T-helper 9 cell (primary cell): ENCODE data around the gene TRABD2A.
A peak's percentile ranks its signal among the peaks of the same experiment; 100 is the strongest.
"Not testable (repeated sequence)": the region's sequence is repeated elsewhere in the genome, so short reads cannot be mapped to it uniquely, and the experiment has no call there.

ENCODE experiments used
- DNase-seq: peaks from one replicate; pipeline ENCODE4 v3.0.0-alpha.2; 2020

The TRABD2A gene

DNA sequence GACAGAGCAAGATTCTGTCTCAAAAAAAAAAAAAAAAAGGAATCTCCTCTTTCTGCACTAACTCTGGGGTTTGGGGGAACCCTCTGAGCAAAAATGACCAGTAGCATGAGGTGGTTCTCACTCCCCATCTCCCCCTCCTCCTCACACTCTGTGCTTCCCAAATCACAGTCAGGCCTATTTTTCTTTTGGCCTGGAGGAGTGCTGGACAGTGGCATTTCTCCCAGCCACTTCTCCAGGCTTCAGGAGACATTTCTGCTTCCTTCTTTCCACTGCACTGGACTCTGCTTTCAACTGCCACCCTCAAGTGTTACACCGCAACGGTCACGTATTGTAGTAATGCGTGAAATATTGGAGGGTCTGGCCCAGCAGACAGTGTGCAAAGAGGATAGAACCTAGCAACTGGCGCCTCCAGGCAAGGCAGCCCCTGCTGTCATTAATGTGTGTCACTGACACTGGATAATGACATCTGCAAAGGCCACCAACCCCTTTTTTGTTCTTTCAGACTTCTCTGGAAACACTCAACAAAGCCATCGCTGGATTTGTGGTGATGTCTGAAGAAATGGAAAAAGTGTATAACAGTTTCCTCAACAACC is 68.9 kb downstream of the TRABD2A start:
- DNase-seq: no peak

DNA sequence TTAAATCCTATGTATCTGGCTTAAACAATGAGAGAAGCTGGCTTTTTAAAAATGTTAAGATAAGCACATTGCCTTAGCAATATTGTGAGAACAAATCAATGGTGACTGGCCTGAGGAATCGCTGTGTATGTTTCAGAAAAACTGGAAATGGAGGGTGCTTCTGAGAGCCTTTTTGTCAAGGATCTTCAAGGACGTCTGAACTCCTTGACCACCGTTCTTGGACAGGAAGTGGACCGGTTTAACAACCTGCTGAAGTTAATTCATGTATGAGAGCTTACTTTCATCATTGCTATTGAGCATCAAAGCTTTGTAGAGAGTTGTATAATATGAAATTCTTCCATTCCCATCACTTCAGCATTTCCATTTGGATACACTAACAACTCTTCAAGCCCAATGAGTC is 72.6 kb downstream of the TRABD2A start:
- no peak for DNase-seq

DNA sequence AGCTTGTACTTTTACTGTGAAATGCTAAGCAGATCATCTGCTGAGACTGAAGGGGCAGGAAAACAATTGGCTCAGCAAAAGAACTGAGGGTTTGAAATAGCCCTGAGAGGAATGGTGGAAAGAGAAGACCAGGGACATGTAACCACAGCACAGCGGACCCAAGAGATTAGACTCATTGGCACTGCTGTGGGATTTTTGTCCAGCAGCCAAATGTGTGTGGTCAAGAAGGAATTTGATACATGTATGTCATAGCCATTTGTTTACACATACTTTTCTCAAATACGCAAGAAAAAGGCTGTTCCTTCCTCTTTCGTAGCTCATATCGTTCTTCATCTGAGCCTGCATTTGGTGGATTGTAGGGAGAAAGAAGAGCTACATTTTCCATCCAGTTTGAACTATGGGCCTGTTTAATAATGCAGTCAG is 73.8 kb downstream of the TRABD2A start:
- no peak for DNase-seq

DNA sequence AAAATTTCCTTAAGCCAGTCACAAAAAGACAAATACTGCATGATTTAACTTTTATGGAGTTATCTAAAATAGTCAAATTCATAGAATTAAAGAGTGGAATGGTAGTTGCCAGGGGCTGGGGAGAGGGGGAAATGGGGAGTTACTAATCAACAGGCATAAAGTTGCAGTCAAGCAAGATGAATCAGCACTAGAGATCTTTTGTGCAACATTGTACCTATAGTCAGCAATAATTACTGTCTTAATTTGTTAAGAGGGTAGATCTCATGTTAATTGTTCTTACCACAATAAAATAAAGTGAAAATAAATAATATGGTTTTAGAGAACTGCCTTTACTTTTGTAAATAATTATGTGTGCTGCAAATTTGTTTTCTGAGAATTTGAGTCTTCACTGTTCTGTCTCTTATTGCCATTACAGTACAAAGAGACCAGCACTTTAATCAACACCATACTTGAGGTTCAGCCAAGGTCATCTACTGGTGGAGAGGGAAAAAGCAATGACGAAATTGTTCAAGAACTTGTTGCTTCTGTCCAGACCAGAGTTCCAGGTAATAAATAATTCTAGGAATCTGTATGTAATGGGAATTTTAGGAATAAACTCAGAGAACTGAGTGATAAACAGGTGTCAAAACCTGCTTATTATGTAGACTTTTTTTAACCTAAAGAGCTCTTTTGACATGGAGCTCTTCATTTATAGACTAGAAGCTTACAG is 75.5 kb downstream of the TRABD2A start:
- no peak for DNase-seq

DNA sequence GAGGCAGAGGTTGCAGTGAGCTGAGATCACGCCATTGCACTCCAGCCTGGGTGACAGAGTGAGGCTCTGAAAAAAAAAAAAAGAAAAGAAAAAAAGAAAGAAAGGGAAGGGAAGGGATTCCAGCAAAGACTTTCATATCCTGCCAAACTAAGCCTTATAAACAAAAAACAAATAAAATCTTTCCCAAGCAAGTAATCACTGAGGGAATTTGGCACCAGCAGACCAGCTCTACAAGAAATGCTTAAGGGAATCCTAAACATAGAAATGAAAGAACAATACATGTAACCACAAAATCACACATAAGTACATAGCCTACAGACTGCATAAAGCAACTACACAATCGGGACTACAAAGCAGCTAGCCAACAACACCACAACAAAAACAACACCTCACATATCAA is 79.1 kb downstream of the TRABD2A start:
- no peak for DNase-seq

DNA sequence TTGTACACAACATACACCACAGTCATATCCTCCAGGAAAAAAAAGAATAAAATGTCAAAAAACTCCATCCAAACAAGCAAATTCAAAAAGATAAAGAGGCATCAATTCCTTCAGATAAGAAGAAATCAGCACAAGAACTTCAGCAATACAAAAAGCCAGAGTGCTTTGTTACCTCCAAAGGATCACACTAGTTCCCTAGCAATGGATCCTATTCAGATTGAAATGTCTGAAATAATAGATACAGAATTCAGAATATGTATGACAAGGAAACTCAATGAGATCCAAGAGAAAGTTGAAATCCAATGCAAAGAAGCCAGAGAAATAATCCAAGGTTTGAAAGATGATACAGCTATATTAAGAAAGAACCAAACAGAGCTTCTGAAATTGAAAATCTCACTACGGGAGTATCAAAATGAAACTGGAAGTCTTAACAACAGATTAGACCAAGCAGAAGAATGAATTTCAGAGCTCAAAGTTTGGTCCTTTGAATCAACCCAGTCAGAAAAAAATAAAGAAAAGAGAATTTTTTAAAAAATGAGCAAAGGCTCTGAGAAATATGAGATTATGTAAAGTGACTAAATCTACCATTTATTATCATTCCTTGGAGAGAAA is 80.6 kb downstream of the TRABD2A start:
- no peak for DNase-seq

DNA sequence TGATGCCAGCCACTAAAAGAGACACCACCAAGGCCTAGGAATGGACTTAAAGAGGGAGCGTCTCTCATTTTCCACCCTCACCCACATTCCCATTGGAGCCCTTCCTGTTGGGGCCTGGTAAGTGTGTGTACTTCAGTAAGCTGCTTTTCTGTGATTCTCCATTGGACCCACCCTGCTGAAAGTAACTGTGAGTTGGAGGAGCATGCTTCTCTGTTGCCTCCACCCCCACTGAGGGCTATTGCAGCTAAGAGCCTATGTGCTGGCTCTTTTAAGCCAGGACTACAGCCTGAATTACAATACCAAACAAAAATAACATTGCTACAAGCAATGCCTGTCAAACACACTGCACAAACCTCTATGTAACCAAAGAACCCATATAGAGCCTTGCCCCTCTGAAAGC is 81.1 kb downstream of the TRABD2A start:
- no peak for DNase-seq

DNA sequence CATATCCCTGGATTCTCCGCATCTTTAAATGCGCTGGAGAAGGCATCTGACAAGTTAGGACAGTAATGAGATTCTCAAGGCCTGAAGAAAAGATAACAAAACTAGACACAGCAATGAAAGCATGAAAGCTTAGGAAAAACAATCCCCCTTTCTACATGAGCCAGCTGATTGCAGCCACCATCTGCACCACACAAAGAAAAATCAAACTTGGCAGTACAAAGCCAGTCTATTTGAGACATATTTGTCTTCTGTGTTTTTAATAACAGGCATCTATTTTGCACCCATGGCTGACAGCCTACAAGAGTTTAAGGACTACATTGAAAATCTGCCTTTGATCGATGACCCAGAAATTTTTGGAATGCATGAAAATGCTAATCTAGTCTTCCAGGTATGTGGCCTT is 83.6 kb downstream of the TRABD2A start:
- DNase-seq: no peak

DNA sequence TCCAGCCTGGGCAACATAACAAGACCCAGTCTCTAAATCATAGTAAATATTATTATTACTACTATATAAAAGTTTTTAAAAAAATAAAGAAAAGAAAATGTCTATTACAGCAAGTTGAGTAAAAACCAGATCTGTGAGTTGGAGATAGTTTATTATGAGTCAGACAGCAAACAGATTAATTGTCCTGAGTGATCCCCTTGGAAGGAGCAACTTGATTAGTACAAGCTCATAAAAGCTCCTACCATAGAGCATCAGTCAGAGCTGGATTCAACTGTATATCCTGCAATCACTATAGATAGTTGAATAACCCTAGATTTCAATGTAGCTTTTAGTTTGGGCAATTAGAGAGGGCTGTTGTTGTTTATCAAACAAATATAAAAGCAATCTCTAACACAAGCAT is 84.1 kb downstream of the TRABD2A start:
- no peak for DNase-seq

DNA sequence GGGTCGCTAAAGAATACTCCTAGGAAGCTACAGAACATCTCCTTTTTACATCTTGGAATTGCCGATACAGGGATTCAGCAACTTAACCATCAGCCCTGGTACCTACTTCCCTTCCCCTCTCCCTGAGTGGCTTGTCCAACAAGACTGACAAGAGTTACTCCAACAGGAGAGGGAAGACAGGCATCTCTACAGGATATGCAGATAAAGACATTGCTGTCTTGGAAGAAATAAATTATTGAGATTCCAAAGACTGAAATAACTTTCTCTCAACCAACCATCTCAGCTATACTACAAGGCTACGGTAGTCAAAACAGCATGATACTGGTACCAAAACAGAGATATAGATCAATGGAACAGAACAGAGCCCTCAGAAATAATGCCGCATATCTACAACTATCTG is 87.2 kb downstream of the TRABD2A start:
- DNase-seq: no peak

DNA sequence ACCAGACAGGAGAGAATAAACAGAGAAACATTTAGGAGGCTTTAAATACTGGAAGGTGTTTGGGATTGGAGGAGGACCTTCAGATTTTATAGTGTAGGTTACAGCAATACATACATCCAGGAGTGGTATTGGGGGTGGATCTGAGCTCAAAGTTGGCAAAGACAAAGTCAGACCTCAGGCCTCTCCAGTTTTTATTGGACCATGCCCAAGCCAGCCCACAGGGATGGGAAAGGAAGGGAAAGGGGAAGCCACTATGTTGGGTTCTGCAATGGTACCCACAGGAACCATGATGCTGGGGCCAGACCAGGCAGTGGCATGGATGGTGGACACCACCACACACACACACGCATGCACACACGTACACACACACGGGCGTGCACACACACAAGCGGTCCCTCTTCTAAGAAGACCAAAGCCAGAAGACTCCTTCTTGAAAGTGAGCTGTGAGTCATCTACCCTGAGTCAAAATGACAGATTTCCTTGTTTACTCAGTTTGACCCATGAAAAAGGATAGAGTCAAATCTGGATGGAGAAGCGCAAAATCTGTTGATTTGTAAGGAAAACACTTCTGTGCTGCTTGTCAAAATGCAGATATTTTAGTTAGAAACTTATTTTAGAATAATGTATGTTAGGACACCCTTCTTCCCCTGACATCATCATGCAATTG is 87.9 kb downstream of the TRABD2A start:
- no peak for DNase-seq

DNA sequence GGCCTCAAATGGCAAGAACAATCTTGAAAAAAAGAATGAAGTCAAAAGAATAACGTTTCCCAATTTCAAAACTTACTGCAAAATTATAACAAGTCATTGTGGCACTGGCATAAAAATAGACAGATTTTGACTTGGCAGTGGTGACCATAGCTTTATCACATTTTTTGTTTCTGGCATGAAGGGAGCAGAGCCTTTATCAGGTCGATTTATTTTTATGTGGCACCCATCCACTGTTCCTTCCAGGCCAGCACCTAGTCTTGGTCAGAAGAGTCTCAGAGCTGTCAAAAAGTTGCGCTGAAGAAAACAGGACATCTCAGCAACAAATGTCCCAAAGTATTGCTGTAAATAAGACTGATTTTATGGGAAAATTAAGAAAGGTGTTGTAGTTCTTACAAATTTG is 92.4 kb downstream of the TRABD2A start:
- DNase-seq: no peak

DNA sequence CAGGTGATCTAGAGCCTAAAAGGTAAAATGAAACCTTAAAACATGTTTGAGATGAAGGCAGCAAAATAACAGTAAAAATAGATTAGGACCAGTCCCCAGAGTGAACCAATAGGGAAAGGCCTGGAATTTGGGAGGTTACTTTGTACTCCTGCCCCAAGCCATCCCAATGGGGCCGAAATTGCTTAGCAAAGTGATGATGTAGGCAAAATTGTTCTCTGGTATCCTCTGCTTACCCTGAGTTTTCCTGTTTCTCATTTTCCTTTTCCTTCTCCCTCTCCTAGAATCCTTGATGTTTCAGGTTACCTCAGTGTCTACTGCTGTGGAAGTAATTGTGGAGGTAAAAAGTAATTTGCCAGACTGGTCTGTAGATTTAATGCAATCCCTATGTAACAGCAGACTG is 92.9 kb downstream of the TRABD2A start:
- DNase-seq: no peak

DNA sequence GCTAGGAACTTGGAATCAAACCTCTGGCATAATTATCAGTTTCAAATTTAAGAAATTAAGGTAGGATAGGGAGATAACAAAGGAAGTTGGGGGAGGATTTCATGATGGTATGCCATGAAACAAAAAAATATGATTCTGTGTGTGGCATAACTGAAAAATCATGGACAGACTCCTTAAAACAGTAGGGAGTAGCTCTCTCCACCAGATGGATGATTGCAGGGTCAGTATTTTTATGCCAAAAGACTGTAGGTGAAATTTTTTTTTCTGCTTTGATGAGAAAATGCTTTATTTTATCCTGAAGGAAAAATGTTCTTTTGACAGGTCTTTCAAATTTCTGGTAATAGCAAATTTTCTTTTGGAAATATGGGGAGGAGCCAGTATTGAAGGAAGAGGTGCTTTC is 94.3 kb downstream of the TRABD2A start:
- no peak for DNase-seq

DNA sequence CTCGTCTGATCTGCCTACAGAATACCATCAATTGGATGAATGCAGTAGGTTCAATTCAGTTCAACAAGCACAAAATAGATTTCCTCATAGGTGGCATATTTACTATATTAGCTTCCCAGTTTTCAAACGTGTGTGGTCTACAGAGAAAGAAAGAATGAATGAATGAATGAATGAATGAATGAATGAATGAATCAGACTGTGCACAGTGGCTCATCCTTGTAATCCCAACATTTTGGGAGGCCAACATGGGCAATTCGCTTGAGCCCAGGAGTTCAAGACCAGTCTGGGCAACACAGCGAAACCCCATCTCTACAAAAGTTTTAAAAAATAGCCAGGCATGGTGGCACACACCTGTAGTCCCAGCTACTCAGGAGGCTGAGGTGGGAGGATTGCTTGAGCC is 94.9 kb downstream of the TRABD2A start:
- DNase-seq: no peak

DNA sequence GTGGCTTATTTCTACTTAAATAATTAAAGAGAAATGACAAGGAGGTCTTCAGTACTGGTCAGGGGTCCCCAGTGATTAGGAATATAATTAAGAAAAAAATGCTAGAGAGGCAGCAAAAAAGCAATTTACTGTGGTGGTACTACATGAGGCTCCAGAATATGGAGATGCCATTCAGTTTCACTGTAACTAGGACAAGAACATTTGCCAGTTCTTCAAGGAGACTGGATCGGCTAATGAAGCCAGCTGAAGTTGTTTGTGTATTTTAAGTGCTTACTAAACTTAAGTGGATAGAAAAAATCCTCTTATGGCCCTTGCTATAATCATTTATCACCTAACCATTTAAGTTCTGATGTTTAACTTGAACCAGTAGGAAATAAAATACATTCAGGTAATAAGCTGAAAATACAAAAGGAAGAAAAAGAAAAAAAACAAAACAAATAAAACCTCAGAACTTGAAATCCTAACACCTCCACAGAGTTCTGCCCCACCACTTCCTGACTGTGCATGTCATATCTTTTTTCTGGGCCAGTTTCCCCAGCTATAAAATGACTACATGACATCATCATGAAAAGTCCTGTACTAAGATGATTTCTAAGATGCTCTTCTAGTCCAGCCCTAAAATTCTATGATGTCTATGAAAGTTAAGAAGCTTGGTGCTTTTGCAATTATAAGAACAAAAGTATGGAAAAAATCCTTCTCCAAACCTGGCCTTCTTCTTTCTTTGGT is 98.0 kb downstream of the TRABD2A start:
- DNase-seq: peak; percentile 26

DNA sequence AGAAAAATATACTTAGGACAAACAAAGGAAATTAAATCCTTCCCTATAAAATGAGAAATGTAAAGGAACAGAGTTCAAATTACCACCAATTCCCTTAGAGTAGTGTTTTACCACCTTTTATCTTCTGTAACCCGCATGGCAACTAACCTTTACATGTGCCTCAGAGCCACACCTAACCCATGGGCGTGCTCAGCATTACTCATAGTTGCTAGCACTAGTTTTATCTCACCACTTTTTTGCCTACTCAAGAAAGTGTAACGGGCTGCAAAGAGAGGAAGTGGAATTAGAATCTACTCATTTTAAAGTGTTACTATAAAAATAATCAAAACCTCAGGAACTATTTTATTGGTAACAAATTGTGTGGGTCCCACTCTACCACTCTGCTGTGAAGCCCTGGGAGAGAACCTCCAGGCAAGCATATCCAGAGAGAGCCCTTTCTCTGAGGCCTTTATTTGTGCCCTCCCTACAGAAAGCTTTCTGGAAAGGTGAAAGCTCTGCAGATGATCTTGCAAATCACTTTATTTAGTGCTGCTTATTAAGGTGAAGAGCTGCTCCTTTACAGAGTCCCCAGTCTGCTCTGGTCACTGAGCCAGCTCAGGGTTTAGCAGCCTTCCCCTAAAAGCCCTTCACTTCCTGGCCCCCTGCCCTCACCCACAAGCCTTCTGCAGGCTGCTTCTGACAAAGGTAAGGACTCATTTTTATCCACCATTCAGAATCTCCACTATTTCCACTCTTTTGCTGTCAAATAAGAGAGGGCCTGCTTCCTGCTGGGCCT is 98.8 kb downstream of the TRABD2A start:
- DNase-seq: peak; percentile 17

DNA sequence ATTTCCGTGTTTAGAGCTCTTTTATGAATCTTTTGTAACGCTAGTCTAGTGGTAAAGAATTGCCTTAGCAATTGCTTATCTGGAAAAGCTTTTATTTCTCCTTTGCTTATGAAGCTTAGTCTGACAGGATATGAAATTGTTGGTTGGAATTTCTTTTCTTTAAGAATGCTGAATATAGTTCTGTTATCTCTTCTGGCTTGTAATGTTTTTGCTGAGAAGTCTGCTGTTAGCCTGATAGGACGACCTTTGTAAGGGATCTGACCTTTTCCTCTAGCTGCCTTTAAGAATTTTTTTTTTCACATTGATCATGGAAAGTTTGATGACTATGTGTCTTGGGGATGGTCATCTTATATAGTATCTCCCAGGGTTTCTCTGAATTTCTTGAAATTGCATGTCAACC is 101.1 kb downstream of the TRABD2A start:
- DNase-seq: no peak

DNA sequence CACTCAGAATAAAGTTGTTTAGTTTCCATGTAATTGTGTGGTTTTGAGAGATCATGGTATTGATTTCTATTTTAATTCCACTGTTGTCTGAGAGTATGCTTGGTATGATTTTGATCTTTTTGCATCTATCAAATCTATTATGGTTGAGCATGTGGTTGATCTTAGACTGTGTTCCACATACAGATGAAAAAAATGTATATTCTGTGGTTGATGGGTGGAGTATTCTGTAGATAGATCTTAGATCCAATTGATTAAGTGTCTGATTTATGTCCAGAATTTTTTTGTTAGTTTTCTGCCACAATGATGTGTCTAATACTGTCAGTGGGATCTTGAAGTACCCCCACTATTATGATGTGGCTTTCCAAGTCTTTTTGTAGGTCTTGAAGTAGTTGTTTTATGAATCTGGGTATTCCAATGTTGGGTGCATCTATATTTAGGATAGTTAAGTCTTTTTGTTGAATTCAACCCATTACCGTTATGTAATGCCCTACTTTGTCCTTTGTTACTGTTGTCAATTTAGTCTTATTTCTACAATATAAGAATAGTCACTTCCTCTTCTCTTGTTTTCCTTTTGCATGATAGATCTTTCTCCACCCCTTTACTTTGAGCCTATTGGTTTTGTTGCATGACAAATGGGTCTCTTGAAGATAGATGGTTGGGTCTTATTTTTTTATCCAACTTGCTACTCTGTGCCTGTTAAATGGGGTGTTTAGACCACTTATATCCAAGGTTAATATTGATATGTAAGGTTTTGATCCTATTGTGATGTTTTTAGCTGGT is 101.8 kb downstream of the TRABD2A start:
- no peak for DNase-seq

DNA sequence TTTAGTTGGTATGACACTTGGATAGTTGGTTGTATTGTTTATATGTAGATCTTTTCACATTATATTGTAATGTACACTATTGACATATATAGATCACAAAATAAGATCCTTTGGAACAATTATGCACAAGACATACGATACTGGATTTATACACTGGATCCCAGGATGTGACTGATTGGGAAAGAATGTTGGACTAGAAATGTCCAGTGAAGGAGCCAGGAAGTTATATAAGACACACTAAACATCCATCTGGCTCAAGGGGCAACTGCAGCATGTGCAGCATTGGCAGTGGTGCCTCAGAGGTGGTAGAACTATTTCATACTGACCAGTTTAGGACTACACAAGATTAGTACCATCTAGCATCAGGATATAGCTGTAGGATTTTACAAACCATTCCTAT is 104.9 kb downstream of the TRABD2A start:
- DNase-seq: no peak

DNA sequence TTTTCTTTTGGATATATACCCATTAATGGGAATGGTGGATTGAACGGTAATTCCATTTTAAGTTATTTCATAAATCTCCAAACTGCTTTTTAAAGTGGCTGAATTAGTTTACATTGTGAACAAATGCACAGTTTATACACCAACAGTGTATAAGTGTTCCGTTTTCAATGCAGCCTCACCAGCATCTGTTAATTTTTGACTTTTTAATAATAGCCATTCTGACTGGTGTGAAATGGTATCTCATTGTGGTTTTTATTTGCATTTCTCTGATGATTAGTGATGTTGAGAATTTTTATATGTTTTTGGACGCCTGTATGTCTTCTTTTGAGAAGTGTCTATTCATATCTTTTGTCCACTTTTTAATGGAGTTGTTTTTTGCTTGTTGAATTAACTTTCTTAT is 107.3 kb downstream of the TRABD2A start:
- not testable (repeated sequence) for DNase-seq
